Measurements from ENCODE around the gene FBN2. TPM values are rescaled to one million over a fixed set of nuclear protein-coding genes. Genes with fewer than 3 reads are reported as not detected.

The FBN2 gene
- total and polyA plus RNA-seq, 2 donors (not counting 1 experiment from before 2014, with no cell fraction given): 43.1 to 80.1 TPM

DNA sequence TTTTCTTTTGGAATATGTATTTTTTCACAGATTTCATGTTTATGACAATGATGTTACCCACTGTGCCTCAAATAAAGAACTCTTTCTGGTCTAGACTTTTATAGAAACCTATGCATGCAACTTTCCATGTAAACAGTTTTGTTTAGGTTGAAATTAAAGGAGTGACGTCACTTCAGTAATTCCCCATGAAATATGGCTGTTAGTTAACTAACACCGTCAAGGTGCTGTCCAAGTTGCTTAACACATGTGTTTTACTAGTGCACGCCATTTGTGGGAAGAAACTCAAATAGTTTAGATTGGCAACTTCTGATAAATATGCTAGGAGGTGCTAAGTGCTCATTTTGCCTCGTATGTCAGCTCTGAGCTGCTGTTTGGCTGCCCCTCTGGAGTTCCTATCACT lies 102.2 kb downstream of the FBN2 start:
- no peak for DNase-seq (ENCODE audit: low read depth in 2 of 2)
- H3K79me2 ChIP-seq (ENCODE audit: control insufficient read depth, insufficient read depth, low read length): no peaks in the 10 kb centered on the region
- H3K27me3 ChIP-seq (ENCODE audit: control insufficient read depth, insufficient read depth, low read length): no peaks in the 10 kb centered on the region
- TF ChIP-seq, protein P1, sequence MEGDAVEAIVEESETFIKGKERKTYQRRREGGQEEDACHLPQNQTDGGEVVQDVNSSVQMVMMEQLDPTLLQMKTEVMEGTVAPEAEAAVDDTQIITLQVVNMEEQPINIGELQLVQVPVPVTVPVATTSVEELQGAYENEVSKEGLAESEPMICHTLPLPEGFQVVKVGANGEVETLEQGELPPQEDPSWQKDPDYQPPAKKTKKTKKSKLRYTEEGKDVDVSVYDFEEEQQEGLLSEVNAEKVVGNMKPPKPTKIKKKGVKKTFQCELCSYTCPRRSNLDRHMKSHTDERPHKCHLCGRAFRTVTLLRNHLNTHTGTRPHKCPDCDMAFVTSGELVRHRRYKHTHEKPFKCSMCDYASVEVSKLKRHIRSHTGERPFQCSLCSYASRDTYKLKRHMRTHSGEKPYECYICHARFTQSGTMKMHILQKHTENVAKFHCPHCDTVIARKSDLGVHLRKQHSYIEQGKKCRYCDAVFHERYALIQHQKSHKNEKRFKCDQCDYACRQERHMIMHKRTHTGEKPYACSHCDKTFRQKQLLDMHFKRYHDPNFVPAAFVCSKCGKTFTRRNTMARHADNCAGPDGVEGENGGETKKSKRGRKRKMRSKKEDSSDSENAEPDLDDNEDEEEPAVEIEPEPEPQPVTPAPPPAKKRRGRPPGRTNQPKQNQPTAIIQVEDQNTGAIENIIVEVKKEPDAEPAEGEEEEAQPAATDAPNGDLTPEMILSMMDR (conservative IDR thresholded peaks at IDR 0.05 in 1 of 2, IDR thresholded peaks at IDR 0.05 in 1 of 2; ENCODE audit: low read depth in 1 of 2, low read length in 2 of 2): no peak
- no peak for TF ChIP-seq EZH2 (IDR thresholded peaks at IDR 0.05; ENCODE audit: low read length, missing control alignments)
- no peak overlapping the region for H2AFZ ChIP-seq (ENCODE audit: low read length)
- H3K27ac ChIP-seq (ENCODE audit: insufficient read depth, low read length): no peak overlapping the region
- H3K4me2 ChIP-seq (ENCODE audit: extremely low read depth, insufficient read depth, low read length): no peak overlapping the region
- no peak overlapping the region for H3K4me3 ChIP-seq (replicated peaks in 1 of 4; ENCODE audit: control extremely low read depth in 1 of 4, insufficient read depth in 1 of 4, low read depth in 3 of 4, low read length in 4 of 4)
- H3K9me3 ChIP-seq (ENCODE audit: control insufficient read depth, insufficient read depth, low read depth, low read length): no peaks in the 10 kb centered on the region
- H3K9ac ChIP-seq (ENCODE audit: insufficient read depth, low read length): no peak overlapping the region
- H4K20me1 ChIP-seq (ENCODE audit: control insufficient read depth, extremely low read depth, insufficient read depth, low read length): no peaks in the 10 kb centered on the region
- H3K36me3 ChIP-seq (ENCODE audit: control insufficient read depth, insufficient read depth, low read length): no peaks in the 10 kb centered on the region
- no peaks in the 10 kb centered on the region for H3K4me1 ChIP-seq (ENCODE audit: control insufficient read depth, extremely low read depth, insufficient read depth, low read length)

- Histone ChIP-seq H3K36me3 (ENCODE audit: control insufficient read depth, insufficient read depth, low read length) (no peaks in the 10 kb centered on the region), H3K4me3 (replicated peaks in 1 of 4; ENCODE audit: control extremely low read depth in 1 of 4, insufficient read depth in 1 of 4, low read depth in 3 of 4, low read length in 4 of 4) (no peak overlapping the region), H3K4me1 (ENCODE audit: control insufficient read depth, extremely low read depth, insufficient read depth, low read length) (no peaks in the 10 kb centered on the region), H3K9ac (ENCODE audit: insufficient read depth, low read length) (no peak overlapping the region), H3K4me2 (ENCODE audit: extremely low read depth, insufficient read depth, low read length) (no peak overlapping the region), H3K27me3 (ENCODE audit: control insufficient read depth, insufficient read depth, low read length) (no peaks in the 10 kb centered on the region), H3K9me3 (ENCODE audit: control insufficient read depth, insufficient read depth, low read depth, low read length) (no peaks in the 10 kb centered on the region), H2AFZ (ENCODE audit: low read length) (no peak overlapping the region), H3K27ac (ENCODE audit: insufficient read depth, low read length) (no peak overlapping the region), H3K79me2 (ENCODE audit: control insufficient read depth, insufficient read depth, low read length) (no peaks in the 10 kb centered on the region), H4K20me1 (ENCODE audit: control insufficient read depth, extremely low read depth, insufficient read depth, low read length) (no peaks in the 10 kb centered on the region)
- TF ChIP-seq EZH2 (IDR thresholded peaks at IDR 0.05; ENCODE audit: low read length, missing control alignments): no peak
- TF ChIP-seq, protein P1 (conservative IDR thresholded peaks at IDR 0.05 in 1 of 2, IDR thresholded peaks at IDR 0.05 in 1 of 2; ENCODE audit: low read depth in 1 of 2, low read length in 2 of 2): no peak
- no peak for DNase-seq (ENCODE audit: low read depth in 2 of 2)
Measured at GRCh38 chr5:128434993-128435392, 103.1 kb downstream of the FBN2 start.

DNA sequence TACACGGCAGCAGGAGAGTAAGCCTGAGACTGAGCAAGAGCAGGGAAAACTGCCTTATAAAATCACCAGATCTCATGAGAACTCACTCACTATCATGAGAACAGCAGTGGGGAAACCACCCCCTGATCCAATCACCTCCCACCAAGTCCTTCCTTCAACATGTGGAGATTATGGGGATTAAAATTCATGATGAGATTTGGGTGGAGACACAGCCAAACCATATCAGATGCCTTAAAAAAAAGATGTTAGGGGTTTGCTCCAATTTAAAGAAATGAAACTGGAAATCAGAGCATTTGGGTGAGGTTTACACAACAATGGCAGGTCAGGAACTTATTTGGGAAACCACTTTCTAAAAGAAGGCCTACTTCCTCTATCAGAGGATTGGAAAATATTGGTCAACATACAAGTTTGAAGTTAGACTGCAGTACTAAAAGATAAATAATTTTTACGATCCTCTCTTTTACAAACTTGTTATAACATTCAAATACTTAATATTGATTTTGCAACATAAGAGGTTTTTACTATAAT lies 105.1 kb downstream of the FBN2 start:
- Histone ChIP-seq H4K20me1 (ENCODE audit: control insufficient read depth, extremely low read depth, insufficient read depth, low read length) (no peaks in the 10 kb centered on the region), H2AFZ (ENCODE audit: low read length) (no peak overlapping the region), H3K79me2 (ENCODE audit: control insufficient read depth, insufficient read depth, low read length) (no peaks in the 10 kb centered on the region), H3K36me3 (ENCODE audit: control insufficient read depth, insufficient read depth, low read length) (no peaks in the 10 kb centered on the region), H3K27me3 (ENCODE audit: control insufficient read depth, insufficient read depth, low read length) (no peaks in the 10 kb centered on the region), H3K9me3 (ENCODE audit: control insufficient read depth, insufficient read depth, low read depth, low read length) (no peaks in the 10 kb centered on the region), H3K9ac (ENCODE audit: insufficient read depth, low read length) (no peak overlapping the region), H3K27ac (ENCODE audit: insufficient read depth, low read length) (no peak overlapping the region), H3K4me3 (replicated peaks in 1 of 4; ENCODE audit: control extremely low read depth in 1 of 4, insufficient read depth in 1 of 4, low read depth in 3 of 4, low read length in 4 of 4) (no peak overlapping the region), H3K4me1 (ENCODE audit: control insufficient read depth, extremely low read depth, insufficient read depth, low read length) (no peaks in the 10 kb centered on the region), H3K4me2 (ENCODE audit: extremely low read depth, insufficient read depth, low read length) (no peak overlapping the region)
- TF ChIP-seq, protein P1 (conservative IDR thresholded peaks at IDR 0.05 in 1 of 2, IDR thresholded peaks at IDR 0.05 in 1 of 2; ENCODE audit: low read depth in 1 of 2, low read length in 2 of 2): no peak
- no peak for TF ChIP-seq EZH2 (IDR thresholded peaks at IDR 0.05; ENCODE audit: low read length, missing control alignments)
- DNase-seq (ENCODE audit: low read depth in 2 of 2): no peak

All from fibroblast of lung (primary cell).